ENCODE measurements around the gene TAMALIN. TPM values are rescaled to one million over a fixed set of nuclear protein-coding genes. Genes with fewer than 3 reads are reported as not detected.
A peak's percentile ranks its signal among the peaks of the same experiment; 100 is the strongest.

Gene TAMALIN
- total RNA-seq, 1 donor from 2014 or later = 22.0 TPM

DNA sequence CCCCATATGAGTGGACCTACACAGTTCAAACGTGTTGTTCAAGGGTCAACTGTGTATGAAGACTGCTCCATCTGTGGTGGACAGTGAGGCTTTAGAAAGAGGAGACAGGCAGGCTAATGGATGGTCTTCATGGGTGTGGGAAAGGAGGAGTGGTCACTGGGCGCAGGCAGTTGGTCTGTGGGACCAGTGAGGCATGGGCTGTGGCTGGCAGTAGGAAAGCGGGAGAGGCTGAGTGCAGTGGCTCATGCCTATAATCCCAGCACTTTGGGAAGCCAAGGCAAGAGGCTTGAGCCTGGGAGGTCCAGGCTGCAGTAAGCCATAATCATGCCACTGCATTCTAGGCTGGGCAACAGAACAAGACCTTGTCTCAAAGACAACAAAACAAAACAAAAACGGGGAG, 42.5 kb downstream of the TAMALIN start:
- TF ChIP-seq, protein P1, sequence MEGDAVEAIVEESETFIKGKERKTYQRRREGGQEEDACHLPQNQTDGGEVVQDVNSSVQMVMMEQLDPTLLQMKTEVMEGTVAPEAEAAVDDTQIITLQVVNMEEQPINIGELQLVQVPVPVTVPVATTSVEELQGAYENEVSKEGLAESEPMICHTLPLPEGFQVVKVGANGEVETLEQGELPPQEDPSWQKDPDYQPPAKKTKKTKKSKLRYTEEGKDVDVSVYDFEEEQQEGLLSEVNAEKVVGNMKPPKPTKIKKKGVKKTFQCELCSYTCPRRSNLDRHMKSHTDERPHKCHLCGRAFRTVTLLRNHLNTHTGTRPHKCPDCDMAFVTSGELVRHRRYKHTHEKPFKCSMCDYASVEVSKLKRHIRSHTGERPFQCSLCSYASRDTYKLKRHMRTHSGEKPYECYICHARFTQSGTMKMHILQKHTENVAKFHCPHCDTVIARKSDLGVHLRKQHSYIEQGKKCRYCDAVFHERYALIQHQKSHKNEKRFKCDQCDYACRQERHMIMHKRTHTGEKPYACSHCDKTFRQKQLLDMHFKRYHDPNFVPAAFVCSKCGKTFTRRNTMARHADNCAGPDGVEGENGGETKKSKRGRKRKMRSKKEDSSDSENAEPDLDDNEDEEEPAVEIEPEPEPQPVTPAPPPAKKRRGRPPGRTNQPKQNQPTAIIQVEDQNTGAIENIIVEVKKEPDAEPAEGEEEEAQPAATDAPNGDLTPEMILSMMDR (IDR thresholded peaks at IDR 0.05; ENCODE audit: unreplicated experiment) = no peak
- H3K4me3 Mint-ChIP-seq = peak overlapping the region; percentile 87
- no peak for DNase-seq (ENCODE audit: low spot score in 2 of 2, unreplicated experiment in 2 of 2)
- peaks cover 22% of the 10 kb centered on the region for H3K4me1 Mint-ChIP-seq
- no peaks in the 10 kb centered on the region for H3K9me3 Mint-ChIP-seq
- H3K27ac Mint-ChIP-seq = peak overlapping the region; percentile 89
- H3K36me3 Mint-ChIP-seq = no peaks in the 10 kb centered on the region
- H3K27me3 Mint-ChIP-seq (ENCODE audit: low read depth) = peaks cover 23% of the 10 kb centered on the region

DNA sequence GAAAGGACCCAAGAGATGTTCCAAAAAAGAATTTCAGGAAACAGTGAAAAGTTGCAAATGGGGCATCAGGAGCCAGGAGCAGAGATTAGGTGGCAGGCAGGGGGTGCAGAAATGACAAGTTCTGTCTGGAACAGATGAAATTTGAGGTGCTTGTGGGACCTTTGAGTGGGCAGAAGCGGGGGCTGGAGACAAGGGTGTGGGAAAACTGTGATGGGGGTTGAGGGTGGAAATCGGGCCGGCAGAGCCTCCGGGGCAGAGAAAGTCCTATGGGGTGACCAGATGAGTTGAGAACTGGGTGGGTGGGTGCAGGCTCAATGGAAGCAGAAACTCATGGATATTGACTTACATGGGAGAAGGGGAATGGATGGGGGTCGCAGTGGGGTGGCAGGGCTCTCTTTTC, 42.9 kb downstream of the TAMALIN start:
- TF ChIP-seq, protein P1 (IDR thresholded peaks at IDR 0.05; ENCODE audit: unreplicated experiment) = no peak
- Mint-ChIP-seq H3K4me3 (peak overlapping the region; percentile 87), H3K27ac (peak overlapping the region; percentile 89), H3K9me3 (no peaks in the 10 kb centered on the region), H3K36me3 (no peaks in the 10 kb centered on the region), H3K27me3 (ENCODE audit: low read depth) (peaks cover 23% of the 10 kb centered on the region), H3K4me1 (peaks cover 22% of the 10 kb centered on the region)
- no peak for DNase-seq (ENCODE audit: low spot score in 2 of 2, unreplicated experiment in 2 of 2)

DNA sequence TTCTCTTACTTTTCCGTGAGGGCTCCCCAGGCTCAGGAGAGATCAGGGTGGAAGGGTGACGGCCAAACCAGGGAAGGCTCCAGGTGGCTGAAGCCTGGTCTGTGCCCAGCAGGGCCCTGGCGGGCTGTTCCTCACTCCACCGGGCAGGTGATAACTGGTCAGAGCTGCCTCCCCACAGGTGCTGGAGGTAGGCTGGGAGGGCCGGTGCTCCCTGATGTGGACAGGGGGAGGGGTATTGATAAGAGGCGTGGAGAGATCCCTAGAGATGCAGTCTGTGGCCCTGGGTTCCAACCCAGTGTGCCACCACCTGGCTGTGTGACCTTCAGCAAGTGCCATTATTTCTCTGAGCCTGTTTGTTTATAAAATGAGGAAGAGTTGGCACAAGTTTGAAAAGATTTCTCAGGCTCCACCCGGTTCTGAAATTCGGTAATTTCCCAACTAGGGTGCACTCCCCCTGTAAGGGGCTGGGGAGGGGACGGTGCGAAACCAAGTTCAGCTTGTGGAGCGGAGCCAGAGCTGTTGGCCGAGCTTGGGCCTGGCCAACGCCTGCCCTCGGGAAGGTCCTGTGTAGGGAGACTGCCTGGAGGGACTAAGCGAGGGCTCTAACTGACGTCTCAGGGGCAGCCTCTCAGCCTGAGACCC, 43.5 kb downstream of the TAMALIN start:
- peaks cover 22% of the 10 kb centered on the region for H3K4me1 Mint-ChIP-seq
- no peaks in the 10 kb centered on the region for H3K36me3 Mint-ChIP-seq
- H3K4me3 Mint-ChIP-seq = peak overlapping the region; percentile 87
- peak overlapping the region; percentile 89 for H3K27ac Mint-ChIP-seq
- H3K27me3 Mint-ChIP-seq (ENCODE audit: low read depth) = peaks cover 23% of the 10 kb centered on the region
- no peaks in the 10 kb centered on the region for H3K9me3 Mint-ChIP-seq
- TF ChIP-seq, protein P1 (IDR thresholded peaks at IDR 0.05; ENCODE audit: unreplicated experiment) = no peak
- DNase-seq (ENCODE audit: low spot score in 2 of 2, unreplicated experiment in 2 of 2) = no peak

DNA sequence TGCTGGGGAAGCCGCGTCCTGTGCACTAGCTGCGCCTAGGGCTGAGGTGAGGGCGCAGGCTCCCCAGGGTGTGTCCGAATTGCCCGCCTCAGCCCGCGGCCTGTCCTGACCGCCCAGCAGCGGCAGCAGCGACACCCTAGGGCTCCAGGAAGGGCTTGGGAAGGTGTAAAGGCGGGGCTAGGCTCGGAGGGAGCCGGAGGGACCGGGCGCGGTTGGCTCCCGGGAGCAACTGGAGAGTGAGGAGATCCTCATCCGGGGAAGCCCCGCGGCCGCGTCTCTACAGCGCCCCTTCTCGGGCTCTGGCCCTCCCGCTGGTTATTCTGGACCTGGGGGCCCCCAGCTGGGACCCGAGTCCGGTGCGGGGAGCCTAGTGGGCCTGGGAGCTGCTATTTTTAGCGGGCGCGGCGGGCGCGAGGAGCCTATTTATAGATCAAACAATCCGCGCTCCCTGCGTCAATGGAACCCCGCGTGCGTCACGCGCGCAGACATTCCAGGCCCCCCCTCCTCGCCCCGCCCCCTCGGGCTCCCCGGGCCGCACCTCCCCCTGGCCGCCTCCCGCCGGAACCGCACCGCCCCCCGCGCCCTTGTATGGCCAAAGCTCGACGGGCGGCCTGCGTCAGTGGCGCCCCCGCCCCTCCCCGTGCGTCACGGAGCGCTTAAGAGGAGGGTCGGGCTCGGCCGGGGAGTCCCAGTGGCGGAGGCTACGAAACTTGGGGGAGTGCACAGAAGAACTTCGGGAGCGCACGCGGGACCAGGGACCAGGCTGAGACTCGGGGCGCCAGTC, 44.2 kb downstream of the TAMALIN start, which contains the start of gene NR4A1:
NR4A1 (plus strand) TSS at position 685 of the 784 bp plus-strand sequence. CDS start 2,887 bp downstream, outside the sequence.
- TF ChIP-seq, protein P1 (IDR thresholded peaks at IDR 0.05; ENCODE audit: unreplicated experiment) = no peak
- Mint-ChIP-seq H3K36me3 (no peaks in the 10 kb centered on the region), H3K4me1 (peaks cover 22% of the 10 kb centered on the region), H3K4me3 (peak within 1 kb of the TSS; percentile 87), H3K9me3 (no peaks in the 10 kb centered on the region), H3K27ac (peak within 1 kb of the TSS; percentile 97), H3K27me3 (ENCODE audit: low read depth) (peaks cover 23% of the 10 kb centered on the region)
- peak; percentile 97 for DNase-seq (ENCODE audit: low spot score in 2 of 2, unreplicated experiment in 2 of 2)

DNA sequence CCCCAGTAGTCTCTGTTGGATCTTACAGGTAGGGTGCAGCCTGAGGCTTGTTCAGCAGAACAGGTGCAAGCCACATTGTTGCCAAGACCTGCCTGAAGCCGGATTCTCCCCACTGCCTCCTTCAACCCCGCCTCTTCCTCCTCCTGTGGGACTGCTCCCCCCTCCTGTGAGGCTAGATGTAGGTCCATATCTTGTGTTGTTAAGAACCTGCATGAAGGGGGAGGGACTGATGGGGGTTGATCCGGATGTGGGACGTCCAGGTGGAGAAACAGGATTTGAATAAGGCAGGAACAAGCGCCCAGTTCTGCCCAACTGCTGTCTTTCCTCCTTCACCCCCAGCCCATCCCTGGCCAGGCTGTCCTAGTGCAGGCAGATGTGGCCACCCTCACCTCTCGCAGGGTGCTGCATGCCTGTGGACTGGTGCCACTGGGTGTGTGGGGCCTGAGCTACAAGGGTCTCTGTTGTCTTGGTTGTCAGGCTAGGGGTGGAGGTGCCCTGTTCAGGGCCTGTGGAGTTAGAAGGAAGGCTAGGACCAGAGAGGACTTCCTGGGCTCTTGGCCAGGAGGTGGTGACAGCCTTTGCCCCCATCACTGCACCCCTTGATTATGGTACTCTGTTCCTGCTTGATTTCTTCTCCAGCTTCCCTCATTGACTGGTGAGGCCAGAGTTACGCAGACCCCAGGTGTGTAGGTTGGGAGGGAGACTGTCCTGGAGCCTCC, 45.9 kb downstream of the TAMALIN start:
- TF ChIP-seq, protein P1 (IDR thresholded peaks at IDR 0.05; ENCODE audit: unreplicated experiment) = no peak
- peaks cover 23% of the 10 kb centered on the region for H3K27me3 Mint-ChIP-seq (ENCODE audit: low read depth)
- no peaks in the 10 kb centered on the region for H3K9me3 Mint-ChIP-seq
- peak overlapping the region; percentile 87 for H3K4me3 Mint-ChIP-seq
- H3K4me1 Mint-ChIP-seq = peaks cover 22% of the 10 kb centered on the region
- peak overlapping the region; percentile 97 for H3K27ac Mint-ChIP-seq
- DNase-seq (ENCODE audit: low spot score in 2 of 2, unreplicated experiment in 2 of 2) = no peak
- peaks cover 2% of the 10 kb centered on the region for H3K36me3 Mint-ChIP-seq
